ENCODE measurements around the gene CFAP157.

The CFAP157 gene

GRCh38 chr9:127715470-127716337 lies 8.9 kb downstream of the CFAP157 start, which contains the start of the genes PTRH1 and TTC16:
Gene PTRH1, minus strand, starts transcription at chr9:127715663. Its CDS starts 24 bp downstream, at chr9:127715639.
Gene TTC16, plus strand, starts transcription at chr9:127716079. Its CDS starts 67 bp downstream, at chr9:127716146.
- TF ChIP-seq ZNF274 (IDR thresholded peaks at IDR 0.05; ENCODE audit: low read depth, low read length) = no peak
- H3K4me3 ChIP-seq (ENCODE audit: low read length) = peak within 1 kb of the TSS; percentile 74

- TF ChIP-seq ZNF274 (IDR thresholded peaks at IDR 0.05; ENCODE audit: low read depth, low read length) = no peak
- H3K4me3 ChIP-seq (ENCODE audit: low read length) = no peak overlapping the region
Observed at GRCh38 chr9:127716412-127716811, 9.6 kb downstream of the CFAP157 start.

- H3K4me3 ChIP-seq (ENCODE audit: low read length) = no peak overlapping the region
- TF ChIP-seq ZNF274 (IDR thresholded peaks at IDR 0.05; ENCODE audit: low read depth, low read length) = no peak
Observed at GRCh38 chr9:127717766-127718165, 11.0 kb downstream of the CFAP157 start.

- H3K4me3 ChIP-seq (ENCODE audit: low read length) = no peak overlapping the region
- no peak for TF ChIP-seq ZNF274 (IDR thresholded peaks at IDR 0.05; ENCODE audit: low read depth, low read length)
Observed at GRCh38 chr9:127720031-127720864, 13.5 kb downstream of the CFAP157 start.

- no peak overlapping the region for H3K4me3 ChIP-seq (ENCODE audit: low read length)
Observed at GRCh38 chr9:127720865-127721227, 14.1 kb downstream of the CFAP157 start.

GRCh38 chr9:127721391-127721821 lies 14.6 kb downstream of the CFAP157 start:
- no peak for TF ChIP-seq ZNF274 (IDR thresholded peaks at IDR 0.05; ENCODE audit: low read depth, low read length)

More at GRCh38 chr9:127720865-127721227, 14.1 kb downstream of the CFAP157 start:
- no peak for TF ChIP-seq ZNF274 (IDR thresholded peaks at IDR 0.05; ENCODE audit: low read depth, low read length)

GRCh38 chr9:127722055-127722745 lies 15.4 kb downstream of the CFAP157 start:
- no peak for TF ChIP-seq ZNF274 (IDR thresholded peaks at IDR 0.05; ENCODE audit: low read depth, low read length)
- no peak overlapping the region for H3K4me3 ChIP-seq (ENCODE audit: low read length)

More at GRCh38 chr9:127721391-127721821, 14.6 kb downstream of the CFAP157 start:
- H3K4me3 ChIP-seq (ENCODE audit: low read length) = no peak overlapping the region

GRCh38 chr9:127723013-127723412 lies 16.2 kb downstream of the CFAP157 start:
- TF ChIP-seq ZNF274 (IDR thresholded peaks at IDR 0.05; ENCODE audit: low read depth, low read length) = no peak
- H3K4me3 ChIP-seq (ENCODE audit: low read length) = no peak overlapping the region

GRCh38 chr9:127723444-127723843 lies 16.7 kb downstream of the CFAP157 start:
- H3K4me3 ChIP-seq (ENCODE audit: low read length) = no peak overlapping the region
- TF ChIP-seq ZNF274 (IDR thresholded peaks at IDR 0.05; ENCODE audit: low read depth, low read length) = no peak

- no peak for TF ChIP-seq ZNF274 (IDR thresholded peaks at IDR 0.05; ENCODE audit: low read depth, low read length)
- H3K4me3 ChIP-seq (ENCODE audit: low read length) = no peak overlapping the region
Observed at GRCh38 chr9:127724012-127724411, 17.2 kb downstream of the CFAP157 start.

- H3K4me3 ChIP-seq (ENCODE audit: low read length) = no peak overlapping the region
- no peak for TF ChIP-seq ZNF274 (IDR thresholded peaks at IDR 0.05; ENCODE audit: low read depth, low read length)
Observed at GRCh38 chr9:127726871-127727270, 20.1 kb downstream of the CFAP157 start.

- TF ChIP-seq ZNF274 (IDR thresholded peaks at IDR 0.05; ENCODE audit: low read depth, low read length) = no peak
- no peak overlapping the region for H3K4me3 ChIP-seq (ENCODE audit: low read length)
Observed at GRCh38 chr9:127728808-127729207, 22.0 kb downstream of the CFAP157 start.

- no peak overlapping the region for H3K4me3 ChIP-seq (ENCODE audit: low read length)
- TF ChIP-seq ZNF274 (IDR thresholded peaks at IDR 0.05; ENCODE audit: low read depth, low read length) = no peak
Observed at GRCh38 chr9:127729522-127730256, 22.9 kb downstream of the CFAP157 start.
